ENCODE measurements around the gene HDGF.

DNA sequence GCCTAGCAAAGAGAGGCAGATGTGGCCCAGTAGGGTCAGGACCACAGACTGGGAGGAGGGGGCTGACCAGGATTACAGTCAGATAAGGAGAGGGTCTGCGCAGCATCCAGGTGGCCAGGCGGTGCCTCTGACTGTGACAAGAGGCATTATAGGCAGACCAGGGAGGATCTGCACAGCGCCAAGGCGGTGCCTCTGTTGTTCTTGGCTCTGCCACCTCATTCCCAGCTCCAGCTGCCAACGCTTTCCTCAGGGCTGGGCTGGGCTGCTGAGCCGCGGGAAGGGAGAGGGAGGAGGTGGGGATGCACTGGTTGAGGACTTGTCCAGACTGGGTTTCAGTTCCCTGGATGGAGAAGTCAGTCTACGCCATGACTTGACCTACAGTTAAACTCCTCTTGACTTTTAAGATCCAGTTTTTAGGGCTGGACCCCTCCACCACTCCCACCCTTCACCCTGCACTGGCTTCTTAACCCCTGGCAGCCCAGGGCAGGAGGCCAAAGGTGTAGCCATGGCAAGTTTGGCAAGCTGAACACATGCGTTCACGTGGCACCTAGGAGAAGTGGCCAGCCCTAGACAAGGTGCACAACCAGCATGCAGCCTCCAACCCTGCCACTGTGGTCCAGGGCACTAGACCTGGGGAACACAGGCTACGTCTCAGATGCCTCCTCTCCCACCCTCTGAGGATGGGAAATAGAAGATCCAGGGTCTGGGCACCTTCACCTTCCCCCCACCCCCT lies 41.6 kb downstream of the HDGF start:
- TF ChIP-seq, protein P1, sequence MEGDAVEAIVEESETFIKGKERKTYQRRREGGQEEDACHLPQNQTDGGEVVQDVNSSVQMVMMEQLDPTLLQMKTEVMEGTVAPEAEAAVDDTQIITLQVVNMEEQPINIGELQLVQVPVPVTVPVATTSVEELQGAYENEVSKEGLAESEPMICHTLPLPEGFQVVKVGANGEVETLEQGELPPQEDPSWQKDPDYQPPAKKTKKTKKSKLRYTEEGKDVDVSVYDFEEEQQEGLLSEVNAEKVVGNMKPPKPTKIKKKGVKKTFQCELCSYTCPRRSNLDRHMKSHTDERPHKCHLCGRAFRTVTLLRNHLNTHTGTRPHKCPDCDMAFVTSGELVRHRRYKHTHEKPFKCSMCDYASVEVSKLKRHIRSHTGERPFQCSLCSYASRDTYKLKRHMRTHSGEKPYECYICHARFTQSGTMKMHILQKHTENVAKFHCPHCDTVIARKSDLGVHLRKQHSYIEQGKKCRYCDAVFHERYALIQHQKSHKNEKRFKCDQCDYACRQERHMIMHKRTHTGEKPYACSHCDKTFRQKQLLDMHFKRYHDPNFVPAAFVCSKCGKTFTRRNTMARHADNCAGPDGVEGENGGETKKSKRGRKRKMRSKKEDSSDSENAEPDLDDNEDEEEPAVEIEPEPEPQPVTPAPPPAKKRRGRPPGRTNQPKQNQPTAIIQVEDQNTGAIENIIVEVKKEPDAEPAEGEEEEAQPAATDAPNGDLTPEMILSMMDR (IDR thresholded peaks at IDR 0.05), result no peak
- TF ChIP-seq EZH2 (IDR thresholded peaks at IDR 0.05), result no peak
